ENCODE results near the gene KRT73. TPM values are rescaled to one million over a fixed set of nuclear protein-coding genes. Genes with fewer than 3 reads are reported as not detected.

KRT73 gene
- total and polyA plus RNA-seq, 7 experiments from 2014 or later: 1.0 to 96.4 (median 26.7) TPM

GRCh38 chr12:52631676-52632459 is 13.5 kb upstream of the KRT73 start:
- CTCF ChIA-PET: interaction anchor here (1.0 to 2.0 kb wide), 4 partner anchors 46 to 239 kb away, joined by 3 to 6 read pairs (median 4); no protein-coding TSS in a partner anchor
- POLR2A ChIA-PET: interaction anchor here (0.6 to 12.4 kb wide), 8 partner anchors 8 to 248 kb away, joined by 3 to 227 read pairs (median 3); partner anchors contain the start of gene KRT73

GRCh38 chr12:52631264-52631663 is 12.9 kb upstream of the KRT73 start:
- POLR2A ChIA-PET: interaction anchor here (1.3 to 12.4 kb wide), 6 partner anchors 9 to 248 kb away, joined by 3 to 227 read pairs (median 4); partner anchors contain the start of gene KRT73
- intact Hi-C loops (cut with micrococcal nuclease): loop anchor here (2.0 to 5.0 kb wide), 2 partner anchors 16 to 44 kb away; no protein-coding TSS in a partner anchor
- H3K36me3 ChIP-seq (ENCODE audit: control insufficient read depth in 2 of 3, insufficient read depth in 3 of 3, low read length in 3 of 3): no peaks in the 10 kb centered on the region
- H3K27me3 ChIP-seq (ENCODE audit: control insufficient read depth in 2 of 2, insufficient read depth in 2 of 2, low read length in 2 of 2): peaks cover 0 to 3% of the 10 kb centered on the region in 2 donors
- peaks cover 19 to 79% of the 10 kb centered on the region in 2 donors for H3K4me1 ChIP-seq (ENCODE audit: control insufficient read depth in 2 of 2, insufficient read depth in 2 of 2, low read length in 2 of 2)
- Mint-ChIP-seq H3K36me3 (peaks cover 0 to 12% (median 4%) of the 10 kb centered on the region in 5 donors), H3K27ac (peak overlapping the region; percentile 72 to 96 (median 93)), H3K9me3 (peaks cover 0 to 3% (median 0%) of the 10 kb centered on the region in 11 donors), H3K4me3 (peak overlapping the region; percentile 60 to 95 (median 86)), H3K4me1 (peaks cover 52 to 98% (median 86%) of the 10 kb centered on the region in 7 donors), H3K27me3 (peaks cover 0 to 3% (median 0%) of the 10 kb centered on the region in 5 donors)
- ATAC-seq: no peak
- CTCF ChIA-PET: interaction anchor here (1.0 to 2.0 kb wide), 5 partner anchors 21 to 239 kb away, joined by 3 to 6 read pairs (median 3); no protein-coding TSS in a partner anchor
- H3K4me3 ChIP-seq (ENCODE audit: low read length): peak overlapping the region; percentile 12
- no peaks in the 10 kb centered on the region for H3K9me3 ChIP-seq (ENCODE audit: control insufficient read depth in 2 of 3, low read length in 3 of 3)
- peak overlapping the region; percentile 61 for H3K27ac ChIP-seq (ENCODE audit: low read depth, low read length)
- DNase-seq: peak in 1 of 9 donors; percentile 13

More at GRCh38 chr12:52631676-52632459, 13.5 kb upstream of the KRT73 start:
- intact Hi-C loops (cut with micrococcal nuclease): loop anchor here (2.0 to 5.0 kb wide), 2 partner anchors 17 to 45 kb away; no protein-coding TSS in a partner anchor
- H3K4me3 ChIP-seq (ENCODE audit: low read length): no peak overlapping the region
- Mint-ChIP-seq H3K9me3 (peaks cover 0 to 3% (median 0%) of the 10 kb centered on the region in 11 donors), H3K4me1 (peaks cover 55 to 98% (median 86%) of the 10 kb centered on the region in 7 donors), H3K36me3 (peaks cover 0 to 10% (median 3%) of the 10 kb centered on the region in 5 donors), H3K27me3 (peaks cover 0 to 5% (median 0%) of the 10 kb centered on the region in 5 donors), H3K4me3 (peak overlapping the region in 9 of 10 donors; percentile 44 to 95 (median 80)), H3K27ac (peak overlapping the region in 8 of 9 donors; percentile 76 to 96 (median 91))
- ATAC-seq (no peak), DNase-seq (peak in 1 of 9 donors; percentile 16)
- H3K27ac ChIP-seq (ENCODE audit: low read depth, low read length): peak overlapping the region; percentile 61
- H3K36me3 ChIP-seq (ENCODE audit: control insufficient read depth in 2 of 3, insufficient read depth in 3 of 3, low read length in 3 of 3): no peaks in the 10 kb centered on the region
- no peaks in the 10 kb centered on the region for H3K9me3 ChIP-seq (ENCODE audit: control insufficient read depth in 2 of 3, low read length in 3 of 3)
- peaks cover 0 to 3% of the 10 kb centered on the region in 2 donors for H3K27me3 ChIP-seq (ENCODE audit: control insufficient read depth in 2 of 2, insufficient read depth in 2 of 2, low read length in 2 of 2)
- peaks cover 19 to 74% of the 10 kb centered on the region in 2 donors for H3K4me1 ChIP-seq (ENCODE audit: control insufficient read depth in 2 of 2, insufficient read depth in 2 of 2, low read length in 2 of 2)

- DNase-seq (no peak), ATAC-seq (no peak)
- H3K36me3 ChIP-seq (ENCODE audit: control insufficient read depth in 2 of 3, insufficient read depth in 3 of 3, low read length in 3 of 3): no peaks in the 10 kb centered on the region
- H3K4me3 ChIP-seq (ENCODE audit: low read length): peak overlapping the region; percentile 12
- CTCF ChIA-PET: interaction anchor here (0.7 to 1.3 kb wide), 4 partner anchors 12 to 47 kb away, joined by 3 read pairs; no protein-coding TSS in a partner anchor
- H3K4me1 Mint-ChIP-seq: peaks cover 55 to 98% (median 89%) of the 10 kb centered on the region in 7 donors
- POLR2A ChIA-PET: interaction anchor here (1.3 to 12.4 kb wide), 5 partner anchors 10 to 249 kb away, joined by 3 to 227 read pairs (median 4); partner anchors contain the start of gene KRT73
- H3K9me3 ChIP-seq (ENCODE audit: control insufficient read depth in 2 of 3, low read length in 3 of 3): no peaks in the 10 kb centered on the region
- peaks cover 19 to 76% of the 10 kb centered on the region in 2 donors for H3K4me1 ChIP-seq (ENCODE audit: control insufficient read depth in 2 of 2, insufficient read depth in 2 of 2, low read length in 2 of 2)
- intact Hi-C loops (cut with micrococcal nuclease): loop anchor here (2.0 to 5.0 kb wide), 2 partner anchors 16 to 43 kb away; no protein-coding TSS in a partner anchor
- H3K36me3 Mint-ChIP-seq: peaks cover 0 to 12% (median 4%) of the 10 kb centered on the region in 5 donors
- H3K27ac ChIP-seq (ENCODE audit: low read depth, low read length): peak overlapping the region; percentile 61
- H3K27ac Mint-ChIP-seq: peak overlapping the region; percentile 72 to 96 (median 93)
- H3K4me3 Mint-ChIP-seq: peak overlapping the region; percentile 60 to 95 (median 86)
- H3K27me3 ChIP-seq (ENCODE audit: control insufficient read depth in 2 of 2, insufficient read depth in 2 of 2, low read length in 2 of 2): peaks cover 0 to 3% of the 10 kb centered on the region in 2 donors
- peaks cover 0 to 3% (median 0%) of the 10 kb centered on the region in 11 donors for H3K9me3 Mint-ChIP-seq
- peaks cover 0 to 8% (median 0%) of the 10 kb centered on the region in 5 donors for H3K27me3 Mint-ChIP-seq
Observed at GRCh38 chr12:52630599-52631200, 12.3 kb upstream of the KRT73 start.

GRCh38 chr12:52630008-52630500 is 11.7 kb upstream of the KRT73 start:
- DNase-seq: peak in 1 of 9 donors; percentile 18
- Mint-ChIP-seq H3K4me1 (peaks cover 53 to 98% (median 94%) of the 10 kb centered on the region in 7 donors), H3K27me3 (peaks cover 0 to 10% (median 0%) of the 10 kb centered on the region in 5 donors), H3K27ac (peak overlapping the region in 8 of 9 donors; percentile 74 to 96 (median 93)), H3K36me3 (peaks cover 0 to 12% (median 4%) of the 10 kb centered on the region in 5 donors), H3K9me3 (peaks cover 0 to 3% (median 0%) of the 10 kb centered on the region in 11 donors), H3K4me3 (peak overlapping the region; percentile 7 to 95 (median 86))
- ChIA-PET CTCF (interaction anchor here (0.6 to 1.3 kb wide), 5 partner anchors 11 to 55 kb away, joined by 3 to 4 read pairs (median 3); no protein-coding TSS in a partner anchor), POLR2A (interaction anchor here (1.3 to 12.4 kb wide), 4 partner anchors 15 to 249 kb away, joined by 4 to 227 read pairs (median 54); partner anchors contain the start of gene KRT73)
- Histone ChIP-seq H3K27ac (ENCODE audit: low read depth, low read length) (peak overlapping the region; percentile 61), H3K9me3 (ENCODE audit: control insufficient read depth in 2 of 3, low read length in 3 of 3) (no peaks in the 10 kb centered on the region), H3K36me3 (ENCODE audit: control insufficient read depth in 2 of 3, insufficient read depth in 3 of 3, low read length in 3 of 3) (no peaks in the 10 kb centered on the region), H3K4me1 (ENCODE audit: control insufficient read depth in 2 of 2, insufficient read depth in 2 of 2, low read length in 2 of 2) (peaks cover 19 to 76% of the 10 kb centered on the region in 2 donors), H3K4me3 (ENCODE audit: low read length) (peak overlapping the region; percentile 19), H3K27me3 (ENCODE audit: control insufficient read depth in 2 of 2, insufficient read depth in 2 of 2, low read length in 2 of 2) (peaks cover 0 to 3% of the 10 kb centered on the region in 2 donors)
- ATAC-seq: no peak
- intact Hi-C loops (cut with micrococcal nuclease): loop anchor here (2.0 to 5.0 kb wide), 2 partner anchors 15 to 43 kb away; no protein-coding TSS in a partner anchor

GRCh38 chr12:52629281-52630007 is 11.1 kb upstream of the KRT73 start:
- peaks cover 0 to 3% (median 0%) of the 10 kb centered on the region in 11 donors for H3K9me3 Mint-ChIP-seq
- H3K4me1 Mint-ChIP-seq: peaks cover 51 to 98% (median 91%) of the 10 kb centered on the region in 7 donors
- ChIA-PET CTCF (interaction anchor here (0.6 to 1.3 kb wide), 4 partner anchors 12 to 55 kb away, joined by 3 to 6 read pairs (median 4); no protein-coding TSS in a partner anchor), POLR2A (interaction anchor here (1.3 to 12.4 kb wide), 2 partner anchors 15 to 16 kb away, joined by 7 to 227 read pairs; partner anchors contain the start of gene KRT73)
- ATAC-seq (peak; percentile 35), DNase-seq (peak in 1 of 9 donors; percentile 8)
- peaks cover 0 to 12% (median 4%) of the 10 kb centered on the region in 5 donors for H3K36me3 Mint-ChIP-seq
- Histone ChIP-seq H3K4me3 (ENCODE audit: low read length) (peak overlapping the region; percentile 19), H3K27ac (ENCODE audit: low read depth, low read length) (peak overlapping the region; percentile 61), H3K4me1 (ENCODE audit: control insufficient read depth in 2 of 2, insufficient read depth in 2 of 2, low read length in 2 of 2) (peaks cover 17 to 72% of the 10 kb centered on the region in 2 donors), H3K27me3 (ENCODE audit: control insufficient read depth in 2 of 2, insufficient read depth in 2 of 2, low read length in 2 of 2) (no peaks in the 10 kb centered on the region), H3K9me3 (ENCODE audit: control insufficient read depth in 2 of 3, low read length in 3 of 3) (no peaks in the 10 kb centered on the region), H3K36me3 (ENCODE audit: control insufficient read depth in 2 of 3, insufficient read depth in 3 of 3, low read length in 3 of 3) (no peaks in the 10 kb centered on the region)
- intact Hi-C loops (cut with micrococcal nuclease): loop anchor here (2.0 to 5.0 kb wide), 2 partner anchors 15 to 42 kb away; no protein-coding TSS in a partner anchor
- H3K27me3 Mint-ChIP-seq: peaks cover 0 to 12% (median 0%) of the 10 kb centered on the region in 5 donors
- H3K4me3 Mint-ChIP-seq: peak overlapping the region; percentile 7 to 95 (median 86)
- H3K27ac Mint-ChIP-seq: peak overlapping the region; percentile 19 to 96 (median 93)

Data from naive thymus-derived CD4-positive, alpha-beta T cell (primary cell).